ENCODE data around the gene RIPOR2.
"Not testable (repeated sequence)": the region's sequence is repeated elsewhere in the genome, so short reads cannot be mapped to it uniquely, and the experiment has no call there.

RIPOR2 gene

GRCh38 chr6:24926647-24927046, 9.1 kb downstream of the RIPOR2 start:
- in situ Hi-C loops (cut with MboI; ENCODE audit: low sequenced_read_pairs) = not testable (repeated sequence)

DNA sequence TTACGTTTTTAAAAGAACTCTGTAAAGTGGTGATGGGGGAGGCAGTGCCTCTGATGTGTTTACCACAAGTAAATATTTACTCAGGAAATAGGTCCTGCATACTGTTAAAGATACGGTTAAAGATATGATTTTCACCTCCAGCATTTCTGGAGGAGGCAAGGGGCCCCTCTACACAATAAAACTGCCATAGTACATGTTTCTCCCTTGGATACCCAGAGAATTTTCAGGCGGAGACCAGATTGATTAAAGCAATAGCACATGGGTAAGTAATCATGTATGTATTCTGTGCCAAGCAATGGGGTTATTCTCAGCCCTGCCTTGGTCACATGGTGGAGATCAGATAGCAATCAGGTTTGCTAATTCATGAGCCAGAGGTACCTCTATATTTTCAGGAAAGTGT, 9.6 kb downstream of the RIPOR2 start:
- in situ Hi-C loops (cut with MboI; ENCODE audit: low sequenced_read_pairs) = no loop called here

DNA sequence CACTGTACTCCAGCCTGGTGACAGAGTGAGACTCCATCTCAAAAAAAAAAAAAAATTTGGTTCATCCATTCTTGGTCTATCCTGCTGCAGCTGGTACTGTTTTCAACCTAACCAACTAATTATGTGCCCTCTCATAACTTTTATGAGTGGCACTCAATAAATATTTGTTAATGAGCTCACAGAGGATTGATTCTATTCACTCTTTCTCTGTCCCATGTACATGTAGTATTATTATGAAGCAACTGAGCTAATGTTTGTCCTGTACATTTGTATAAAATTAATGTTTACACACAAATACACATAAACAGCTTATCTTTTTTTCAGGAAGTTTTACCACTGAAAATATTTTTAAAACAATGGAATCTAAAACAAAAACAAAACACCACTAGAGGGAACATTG, 10.1 kb downstream of the RIPOR2 start:
- in situ Hi-C loops (cut with MboI; ENCODE audit: low sequenced_read_pairs) = no loop called here

GRCh38 chr6:24924580-24925356, 11.0 kb downstream of the RIPOR2 start:
- in situ Hi-C loops (cut with MboI; ENCODE audit: low sequenced_read_pairs) = no loop called here

DNA sequence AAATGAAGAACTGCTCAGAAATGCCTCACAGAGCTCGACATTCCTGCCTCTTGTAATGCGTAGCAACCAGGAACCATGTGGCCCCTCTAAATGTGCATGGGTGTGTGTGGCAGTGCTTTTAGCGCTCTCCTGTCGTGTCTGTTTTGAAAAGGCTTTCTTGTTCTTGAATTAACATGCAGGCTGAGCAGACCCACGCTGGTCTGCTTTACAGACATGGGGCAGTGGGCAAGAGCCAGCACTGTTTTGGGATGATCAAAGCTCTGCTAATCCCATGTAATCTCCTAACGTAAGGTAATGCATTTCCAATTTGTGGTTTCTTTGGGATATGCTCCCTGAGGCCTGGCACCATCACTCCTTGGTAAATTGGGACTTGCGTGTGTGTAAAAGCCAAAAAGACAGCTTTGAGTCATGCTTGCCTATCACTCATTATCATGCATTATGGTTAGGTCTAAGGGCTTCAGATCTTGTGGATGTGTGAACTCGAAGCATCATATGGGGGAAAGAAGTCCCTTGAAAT, 11.8 kb downstream of the RIPOR2 start:
- in situ Hi-C loops (cut with MboI; ENCODE audit: low sequenced_read_pairs) = no loop called here

GRCh38 chr6:24922814-24923213, 12.9 kb downstream of the RIPOR2 start:
- in situ Hi-C loops (cut with MboI; ENCODE audit: low sequenced_read_pairs) = no loop called here

GRCh38 chr6:24922170-24922569, 13.6 kb downstream of the RIPOR2 start:
- in situ Hi-C loops (cut with MboI; ENCODE audit: low sequenced_read_pairs) = no loop called here

GRCh38 chr6:24920136-24920535, 15.6 kb downstream of the RIPOR2 start:
- in situ Hi-C loops (cut with MboI; ENCODE audit: low sequenced_read_pairs) = no loop called here

- in situ Hi-C loops (cut with MboI; ENCODE audit: low sequenced_read_pairs) = no loop called here
Measured at GRCh38 chr6:24919056-24919892, 16.5 kb downstream of the RIPOR2 start.

- in situ Hi-C loops (cut with MboI; ENCODE audit: low sequenced_read_pairs) = no loop called here
Measured at GRCh38 chr6:24918641-24919055, 17.1 kb downstream of the RIPOR2 start.

DNA sequence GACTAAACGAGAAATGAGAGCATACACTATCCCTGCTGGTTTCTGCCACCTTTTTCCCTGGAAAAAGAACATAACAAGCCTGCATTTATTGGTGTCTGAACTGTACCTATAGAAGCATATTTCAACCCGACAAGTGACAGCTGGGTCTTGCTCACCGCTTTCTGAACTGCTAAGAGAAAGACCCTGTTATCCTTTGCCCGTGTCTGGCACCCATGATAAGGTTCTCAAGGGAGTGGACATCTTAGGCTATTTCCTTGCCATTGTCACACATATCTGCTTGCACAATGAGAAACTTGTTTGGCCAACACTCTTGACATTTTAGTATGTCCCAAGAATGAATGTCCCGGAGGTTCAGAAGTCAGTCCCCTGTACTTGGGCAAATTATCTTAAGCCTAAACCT, 19.3 kb downstream of the RIPOR2 start:
- in situ Hi-C loops (cut with MboI; ENCODE audit: low sequenced_read_pairs) = no loop called here

GRCh38 chr6:24915641-24916040, 20.1 kb downstream of the RIPOR2 start:
- in situ Hi-C loops (cut with MboI; ENCODE audit: low sequenced_read_pairs) = no loop called here

GRCh38 chr6:24914082-24914481, 21.7 kb downstream of the RIPOR2 start:
- in situ Hi-C loops (cut with MboI; ENCODE audit: low sequenced_read_pairs) = not testable (repeated sequence)

GRCh38 chr6:24911796-24912382, 23.9 kb downstream of the RIPOR2 start:
- in situ Hi-C loops (cut with MboI; ENCODE audit: low sequenced_read_pairs) = no loop called here

DNA sequence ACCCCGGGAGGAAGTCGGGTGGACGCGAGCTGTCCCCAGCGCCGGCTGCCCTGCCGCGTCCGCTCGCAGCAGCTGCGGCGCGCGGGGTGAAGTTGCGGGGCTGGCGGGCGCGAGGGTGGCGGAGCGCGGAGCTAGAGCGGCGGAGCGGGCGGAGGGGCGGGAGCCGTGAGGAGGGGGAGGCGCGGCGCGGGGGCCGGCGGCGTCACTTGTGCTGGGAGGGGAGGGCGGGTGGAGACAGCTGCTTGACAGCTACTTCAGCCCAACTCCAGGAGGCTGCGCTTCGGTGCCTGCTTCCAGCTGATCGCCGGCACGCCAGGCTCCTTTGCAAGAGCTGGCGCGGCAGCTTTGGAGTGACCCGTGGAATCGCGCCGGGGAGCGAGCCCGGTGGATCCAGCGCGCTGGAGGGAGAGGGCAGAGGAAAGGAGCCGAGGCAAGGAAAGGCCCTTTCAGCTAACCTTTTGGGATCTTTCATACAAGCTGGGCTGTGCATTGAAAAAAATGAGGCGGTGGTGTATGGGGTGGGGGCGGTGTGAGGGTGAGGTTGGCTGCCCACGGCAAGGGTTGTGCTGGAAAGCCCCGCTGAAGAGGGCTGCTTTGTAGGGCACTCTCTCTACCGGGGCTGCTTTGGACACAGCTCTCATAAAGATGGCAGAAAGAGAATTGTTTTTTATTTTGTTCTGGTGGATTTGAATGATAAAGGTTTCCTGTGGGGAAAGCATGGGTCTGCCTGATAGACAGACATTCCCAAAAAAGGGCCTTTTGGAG, 24.6 kb downstream of the RIPOR2 start:
- in situ Hi-C loops (cut with MboI; ENCODE audit: low sequenced_read_pairs) = no loop called here

DNA sequence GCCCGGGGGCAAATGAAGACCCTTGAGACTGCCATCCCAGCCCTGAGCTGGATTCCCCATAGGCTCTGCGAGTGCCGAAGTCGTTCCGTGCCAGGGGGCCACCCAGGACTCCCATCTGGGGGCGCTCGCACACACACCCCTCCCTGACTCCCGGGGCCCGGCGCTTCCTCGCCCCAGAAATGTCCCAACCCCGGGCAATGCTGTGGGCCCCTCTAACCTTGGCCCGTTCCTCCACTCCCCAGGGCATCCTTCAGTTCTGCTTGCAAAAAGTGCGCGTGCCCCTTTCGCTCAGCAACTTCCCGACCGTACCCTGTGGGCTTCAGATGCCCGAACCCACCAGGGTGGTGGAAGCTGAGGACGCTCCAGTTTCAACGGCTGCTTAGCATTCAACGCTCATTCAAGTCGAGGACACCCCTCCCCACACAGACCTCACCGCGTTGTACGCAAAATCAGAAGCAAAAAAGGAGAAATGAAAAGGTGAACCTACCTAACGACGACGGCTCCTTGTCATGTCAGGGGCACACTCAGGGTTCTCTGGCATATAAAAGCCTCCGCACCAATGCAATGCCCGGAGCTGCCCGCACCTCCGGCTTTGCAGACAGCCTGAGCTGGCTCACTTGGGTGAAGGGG, 25.3 kb downstream of the RIPOR2 start:
- in situ Hi-C loops (cut with MboI; ENCODE audit: low sequenced_read_pairs) = no loop called here

DNA sequence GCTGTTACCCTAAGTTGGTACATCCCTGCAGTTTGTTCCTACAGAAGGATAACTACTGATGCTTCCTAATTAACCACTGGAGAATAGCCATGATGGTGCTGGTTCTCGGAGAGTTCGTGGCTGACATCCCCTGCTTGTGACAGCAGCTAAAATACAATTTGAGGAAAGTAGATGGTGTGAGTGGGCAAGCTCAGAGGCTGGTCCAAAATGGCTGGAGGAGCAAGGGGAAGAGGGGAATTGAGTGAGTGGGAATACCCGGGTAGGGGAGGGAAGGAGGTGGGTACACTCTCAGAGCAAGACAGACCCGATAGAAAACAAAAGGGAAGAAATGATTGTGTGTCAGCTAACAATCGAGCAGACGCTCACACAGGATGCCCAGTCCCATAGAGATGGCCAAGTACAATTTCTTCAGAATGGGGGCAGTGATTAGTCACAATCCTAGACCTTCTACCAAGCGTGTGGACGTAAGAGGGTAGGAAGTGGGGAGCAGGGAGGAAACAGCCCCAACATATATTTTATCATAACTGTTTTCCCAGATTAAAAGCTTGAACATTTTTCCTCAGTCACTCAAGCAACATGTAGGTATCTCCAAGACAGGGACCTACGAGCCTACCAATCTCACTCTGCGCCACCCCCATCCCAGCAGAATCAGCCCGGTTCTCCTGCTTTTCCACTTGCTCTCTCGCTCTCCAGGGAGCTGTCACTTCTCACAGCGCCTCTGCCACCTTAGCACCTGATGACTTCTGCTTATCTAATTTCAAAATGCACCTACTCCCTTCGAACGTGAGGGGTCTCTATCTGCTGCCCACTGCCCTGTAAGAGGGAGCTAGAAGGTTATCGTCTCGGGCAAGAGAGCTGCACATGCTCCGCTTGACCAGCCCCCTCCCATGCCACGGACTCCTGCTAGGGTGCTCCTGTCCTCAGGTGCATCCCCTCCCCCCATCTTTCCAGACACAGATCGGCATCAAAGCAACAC, 26.2 kb downstream of the RIPOR2 start:
- in situ Hi-C loops (cut with MboI; ENCODE audit: low sequenced_read_pairs) = no loop called here

DNA sequence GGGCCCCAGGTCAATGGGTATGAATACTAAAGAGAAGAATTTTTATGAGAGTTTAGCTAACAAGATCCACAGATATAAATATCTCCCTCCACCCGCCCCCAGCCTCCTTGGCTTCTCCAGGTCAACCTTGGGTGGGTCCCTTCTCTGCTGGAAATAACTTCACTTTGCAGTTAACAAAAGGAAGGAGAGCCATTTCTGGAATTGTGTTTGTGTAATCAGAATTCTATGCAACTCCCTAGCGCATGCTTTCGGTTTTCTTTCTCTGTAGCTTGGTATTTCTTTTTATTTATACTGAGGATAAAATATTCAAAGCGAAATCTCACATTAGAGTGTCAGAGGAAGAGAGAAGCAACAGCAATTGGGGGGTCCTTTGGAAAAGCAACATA, 27.1 kb downstream of the RIPOR2 start:
- in situ Hi-C loops (cut with MboI; ENCODE audit: low sequenced_read_pairs) = no loop called here

- in situ Hi-C loops (cut with MboI; ENCODE audit: low sequenced_read_pairs) = no loop called here
Measured at GRCh38 chr6:24907919-24908649, 27.7 kb downstream of the RIPOR2 start.

Measured in HL-60/S4 treated with phorbol 12-myristate 13-acetate at 8.2 ng/mL for 4 days and 3 days (cell line).